WTC11 (cell line): ENCODE data around the gene CD44. TPM values are rescaled to one million over a fixed set of nuclear protein-coding genes. Genes with fewer than 3 reads are reported as not detected.

ENCODE experiments used
- ATAC-seq: fragments of 200-7000 bp; cut with Tn5 transposase; 2 replicates; pipeline ENCODE4 v1.10.0; 2021; ENCODE audit warnings: mild to moderate bottlenecking, moderate library complexity
- CTCF ChIA-PET: fragments of 300-600 bp; sonication (Branson Sonifier 250); formaldehyde crosslinking; loops from one replicate; lab custom pipeline; 2021; ENCODE audit warnings: antibody characterized with exemption; lab: Charles Lee
- POLR2A ChIA-PET: fragments of 350-600 bp; sonication (Branson Sonifier 250); formaldehyde crosslinking; loops from one replicate; lab custom pipeline; 2021; ENCODE audit warnings: antibody characterized with exemption; lab: Charles Lee
- DNase-seq: peaks from one replicate; pipeline ENCODE4 v3.0.0; 2021; ENCODE audit warnings: low spot score
- H3K27ac Mint-ChIP-seq: 2 replicates; pipeline ENCODE4 v1.8.0; 2021; ENCODE audit warnings: mixed read lengths
- H3K27me3 Mint-ChIP-seq: 2 replicates; pipeline ENCODE4 v1.8.0; 2021; ENCODE audit warnings: low read depth, mild to moderate bottlenecking, moderate library complexity, mixed read lengths
- H3K36me3 Mint-ChIP-seq: 2 replicates; pipeline ENCODE4 v1.8.0; 2021; ENCODE audit warnings: mixed read lengths
- H3K4me1 Mint-ChIP-seq: 2 replicates; pipeline ENCODE4 v1.8.0; 2022; ENCODE audit warnings: mixed read lengths
- H3K4me3 Mint-ChIP-seq: 2 replicates; pipeline ENCODE4 v1.8.0; 2021; ENCODE audit warnings: mild to moderate bottlenecking, moderate library complexity, mixed read lengths
- H3K9me3 Mint-ChIP-seq: 2 replicates; pipeline ENCODE4 v1.8.0; 2021; ENCODE audit warnings: mixed read lengths
- AR ChIP-seq: fragments of 250-450 bp; sonication (Bioruptor Pico); IDR thresholded peaks from 2 replicates; pipeline ENCODE4 v1.9.0; 2021; ENCODE audit warnings: mild to moderate bottlenecking
- ATF3 ChIP-seq: sonication (generic); formaldehyde crosslinking; conservative IDR thresholded peaks from 2 replicates; pipeline ENCODE4 v1.8.1; 2022; ENCODE audit warnings: mild to moderate bottlenecking, missing genetic modification reagents
- CREB1 ChIP-seq: sonication (generic); formaldehyde crosslinking; IDR thresholded peaks from 2 replicates; pipeline ENCODE4 v1.8.0; 2023; ENCODE audit warnings: mild to moderate bottlenecking, missing genetic modification reagents
- ESRRA ChIP-seq: sonication (generic); formaldehyde crosslinking; IDR thresholded peaks from 2 replicates; pipeline ENCODE4 v1.8.1; 2022; ENCODE audit warnings: mild to moderate bottlenecking, missing genetic modification reagents, borderline replicate concordance
- FOXP4 ChIP-seq: sonication (generic); formaldehyde crosslinking; IDR thresholded peaks from 2 replicates; pipeline ENCODE4 v1.8.0; 2022; ENCODE audit warnings: mild to moderate bottlenecking, missing genetic modification reagents
- GRHL2 ChIP-seq: fragments of 250-450 bp; sonication (Bioruptor Pico); IDR thresholded peaks from 2 replicates; pipeline ENCODE4 v1.8.0; 2022; ENCODE audit warnings: mild to moderate bottlenecking, moderate library complexity; ENCODE audit not compliant: insufficient replicate concordance, severe bottlenecking
- HMGXB4 ChIP-seq: sonication (generic); formaldehyde crosslinking; IDR thresholded peaks from 2 replicates; pipeline ENCODE4 v1.8.1; 2023; ENCODE audit warnings: mild to moderate bottlenecking, moderate library complexity, missing genetic modification reagents
- JAZF1 ChIP-seq: fragments of 250-450 bp; sonication (Bioruptor Pico); IDR thresholded peaks from 2 replicates; pipeline ENCODE4 v1.9.0; 2021; ENCODE audit warnings: moderate library complexity, mild to moderate bottlenecking, inconsistent platforms
- PRRX2 ChIP-seq: fragments of 250-450 bp; sonication (Bioruptor Pico); IDR thresholded peaks from 2 replicates; pipeline ENCODE4 v1.8.0; 2021; ENCODE audit warnings: mild to moderate bottlenecking
- SMAD4 ChIP-seq: sonication (generic); formaldehyde crosslinking; IDR thresholded peaks from 2 replicates; pipeline ENCODE4 v1.8.0; 2022; ENCODE audit warnings: mild to moderate bottlenecking, missing genetic modification reagents
- SOX15 ChIP-seq: fragments of 250-450 bp; sonication (Bioruptor Pico); IDR thresholded peaks from 2 replicates; pipeline ENCODE4 v1.9.0; 2021; ENCODE audit warnings: mild to moderate bottlenecking
- STAT6 ChIP-seq: sonication (generic); formaldehyde crosslinking; conservative IDR thresholded peaks from 2 replicates; pipeline ENCODE4 v1.8.1; 2023; ENCODE audit warnings: mild to moderate bottlenecking, low read depth, missing genetic modification reagents, moderate library complexity
- USF1 ChIP-seq: sonication (generic); formaldehyde crosslinking; IDR thresholded peaks from 2 replicates; pipeline ENCODE4 v1.8.0; 2022; ENCODE audit warnings: mild to moderate bottlenecking, missing genetic modification reagents
- ZNF317 ChIP-seq: sonication (generic); formaldehyde crosslinking; IDR thresholded peaks from 2 replicates; pipeline ENCODE4 v1.8.1; 2023; ENCODE audit warnings: low read depth, mild to moderate bottlenecking, moderate library complexity, missing genetic modification reagents, borderline replicate concordance
- total RNA-seq: library from RNA; stranded (reverse); gene quantifications from 3 replicates; pipeline ENCODE4 v1.2.3, GENCODE V29; 2021

CD44 gene
- total RNA-seq, 1 experiment from 2014 or later: 12.0 TPM

DNA sequence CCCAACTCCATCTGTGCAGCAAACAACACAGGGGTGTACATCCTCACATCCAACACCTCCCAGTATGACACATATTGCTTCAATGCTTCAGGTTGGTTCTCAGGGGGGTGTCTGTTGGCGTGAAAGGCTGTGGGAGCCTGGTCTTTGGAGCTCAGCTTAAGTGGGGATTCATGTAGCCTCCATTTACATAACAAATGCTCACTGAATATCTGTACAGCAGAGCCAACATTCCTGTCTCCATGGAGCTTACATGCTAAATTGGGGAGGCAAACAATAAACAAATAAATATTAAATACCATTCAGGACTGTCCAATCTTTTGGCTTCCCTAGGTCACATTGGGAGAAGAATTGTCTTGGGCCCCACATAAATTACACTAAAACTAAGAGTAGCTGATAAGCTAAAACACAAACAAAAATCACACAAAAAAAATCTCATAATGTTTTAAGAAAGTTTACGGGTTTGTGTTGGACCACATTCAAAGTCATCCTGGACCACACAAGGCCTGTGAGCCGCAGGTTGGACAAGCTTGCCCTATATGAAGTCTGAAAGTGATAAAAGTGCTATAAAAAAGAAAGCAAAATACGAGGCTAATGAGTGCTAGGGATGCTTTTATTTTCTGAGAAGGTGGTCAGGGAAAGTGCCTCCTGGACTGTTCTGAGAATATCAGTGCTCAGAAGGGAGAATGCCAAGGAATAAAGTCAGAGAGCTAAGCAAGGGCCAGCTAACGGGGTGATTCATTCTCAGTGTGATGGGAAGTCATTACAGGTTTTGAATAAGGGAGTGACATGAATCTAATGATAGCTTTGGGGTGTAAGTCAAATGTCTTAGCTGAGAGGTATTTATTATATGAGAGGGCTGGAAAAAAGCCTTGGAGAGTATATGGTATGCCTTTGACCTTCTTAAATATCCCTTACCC lies 41.6 kb downstream of the CD44 start:
- no peak overlapping the region for H3K27ac Mint-ChIP-seq
- ATAC-seq: peak; percentile 58
- TF ChIP-seq USF1 (CRISPR knock-in tag) (no peak), SMAD4 (CRISPR knock-in tag) (no peak), CREB1 (CRISPR knock-in tag) (no peak), STAT6 (no peak), PRRX2 (no peak), GRHL2 (CRISPR knock-in tag) (no peak), ATF3 (CRISPR knock-in tag) (no peak), SOX15 (CRISPR knock-in tag) (no peak), ESRRA (no peak), FOXP4 (CRISPR knock-in tag) (no peak), HMGXB4 (CRISPR knock-in tag) (no peak), ZNF317 (CRISPR knock-in tag) (no peak), JAZF1 (CRISPR knock-in tag) (no peak)
- H3K9me3 Mint-ChIP-seq: no peaks in the 10 kb centered on the region
- H3K4me3 Mint-ChIP-seq: no peak overlapping the region
- POLR2A ChIA-PET: no interaction called here
- peaks cover 28% of the 10 kb centered on the region for H3K4me1 Mint-ChIP-seq
- no peaks in the 10 kb centered on the region for H3K27me3 Mint-ChIP-seq
- no peaks in the 10 kb centered on the region for H3K36me3 Mint-ChIP-seq
- CTCF ChIA-PET: interaction anchor here (0.5 to 1.4 kb wide), 2 partner anchors 14 to 17 kb away, joined by 3 read pairs; no protein-coding TSS in a partner anchor
- no peak for DNase-seq

GRCh38 chr11:35182317-35182939 lies 43.5 kb downstream of the CD44 start:
- no peak overlapping the region for H3K27ac Mint-ChIP-seq
- TF ChIP-seq AR: no peak
- TF ChIP-seq, all 79 proteins: peak for 0

More at GRCh38 chr11:35182317-35182939, 43.5 kb downstream of the CD44 start:
- no peak overlapping the region for H3K4me3 Mint-ChIP-seq
- ATAC-seq (no peak), DNase-seq (no peak)
- peaks cover 23% of the 10 kb centered on the region for H3K4me1 Mint-ChIP-seq
- H3K27me3 Mint-ChIP-seq: no peaks in the 10 kb centered on the region
- CTCF ChIA-PET: no interaction called here
- no peaks in the 10 kb centered on the region for H3K9me3 Mint-ChIP-seq
- POLR2A ChIA-PET: no interaction called here
- H3K36me3 Mint-ChIP-seq: no peaks in the 10 kb centered on the region
